HUES48 (cell line): Measurements from ENCODE around the gene TNN.
A peak's percentile ranks its signal among the peaks of the same experiment; 100 is the strongest.

Experiments used
- H3K27ac ChIP-seq: one replicate; pipeline ENCODE4 v1.7.0; 2013; ENCODE audit warnings: low read depth, low read length, inconsistent platforms
- H3K27me3 ChIP-seq: 2 replicates; pipeline ENCODE4 v1.6.1; 2013; ENCODE audit warnings: mild to moderate bottlenecking, low read length; ENCODE audit not compliant: control insufficient read depth, insufficient read depth
- H3K36me3 ChIP-seq: 2 replicates; pipeline ENCODE4 v1.6.1; 2013; ENCODE audit warnings: low read length; ENCODE audit not compliant: control insufficient read depth, insufficient read depth
- H3K4me1 ChIP-seq: 2 replicates; pipeline ENCODE4 v1.6.1; 2013; ENCODE audit warnings: mild to moderate bottlenecking, low read length; ENCODE audit not compliant: control insufficient read depth, insufficient read depth
- H3K4me3 ChIP-seq: 2 replicates; pipeline ENCODE4 v1.5.1; 2013; ENCODE audit warnings: mild to moderate bottlenecking, low read depth, low read length
- H3K9ac ChIP-seq: 2 replicates; pipeline ENCODE4 v1.6.1; 2013; ENCODE audit warnings: mild to moderate bottlenecking, low read depth, low read length, moderate library complexity
- H3K9me3 ChIP-seq: 2 replicates; pipeline ENCODE4 v1.6.1; 2013; ENCODE audit warnings: low read length; ENCODE audit not compliant: control insufficient read depth, insufficient read depth

Gene TNN

DNA sequence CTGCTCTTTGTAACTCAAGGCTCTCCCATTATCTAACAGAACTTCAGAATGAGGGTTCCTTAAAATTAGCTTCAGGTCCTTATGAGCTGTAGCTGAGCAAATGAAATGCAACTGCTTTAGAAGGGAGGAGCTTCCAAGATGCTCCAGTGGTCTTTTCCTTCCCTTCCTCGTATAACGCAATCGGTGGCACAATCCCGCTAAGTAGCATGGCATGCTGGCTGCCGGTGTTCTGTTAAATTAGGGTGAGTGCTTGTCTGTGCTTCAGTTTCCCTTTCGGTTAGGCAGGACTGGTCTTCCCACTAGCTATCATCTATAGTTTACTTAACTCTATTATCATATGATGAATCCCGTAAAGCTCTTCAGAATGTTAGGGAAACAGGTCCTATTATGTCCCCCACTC lies 124.0 kb downstream of the TNN start:
- Histone ChIP-seq H3K9me3 (no peaks in the 10 kb centered on the region), H3K27me3 (peaks cover 21% of the 10 kb centered on the region), H3K27ac (no peak overlapping the region), H3K36me3 (no peaks in the 10 kb centered on the region), H3K4me3 (peak overlapping the region; percentile 82), H3K9ac (no peak overlapping the region), H3K4me1 (peaks cover 6% of the 10 kb centered on the region; the same call in 1 of the 2 replicates)

DNA sequence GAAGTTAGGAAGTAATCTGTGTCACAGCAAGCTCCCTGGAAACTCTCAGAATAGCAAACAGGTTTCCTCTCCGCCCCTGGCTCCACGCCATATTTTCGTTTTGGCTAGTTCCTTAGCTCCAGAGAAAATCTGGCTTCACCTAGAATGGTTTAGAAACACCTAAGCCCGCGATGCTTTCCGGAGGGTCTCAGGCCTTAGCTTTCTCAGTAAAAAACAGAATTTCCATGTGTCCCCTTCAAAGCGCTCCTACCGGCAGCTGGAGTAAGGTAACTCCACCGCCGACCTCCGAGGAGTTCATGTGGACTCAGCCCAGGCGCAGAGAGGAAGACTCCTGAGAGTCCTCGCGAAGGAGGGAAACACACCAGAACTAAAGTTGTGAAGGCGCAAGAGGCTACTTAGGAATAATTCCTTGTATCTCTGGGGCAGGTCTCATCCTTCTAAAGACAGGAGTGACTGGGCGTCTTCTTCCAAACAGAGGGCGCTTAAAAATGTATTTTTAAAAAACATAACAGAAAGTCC lies 124.5 kb downstream of the TNN start:
- no peaks in the 10 kb centered on the region for H3K9me3 ChIP-seq
- no peaks in the 10 kb centered on the region for H3K36me3 ChIP-seq
- H3K9ac ChIP-seq = no peak overlapping the region
- peaks cover 6% of the 10 kb centered on the region; the same call in 1 of the 2 replicates for H3K4me1 ChIP-seq
- H3K27me3 ChIP-seq = peaks cover 21% of the 10 kb centered on the region
- H3K27ac ChIP-seq = peak overlapping the region; percentile 27
- peak overlapping the region; percentile 82 for H3K4me3 ChIP-seq

DNA sequence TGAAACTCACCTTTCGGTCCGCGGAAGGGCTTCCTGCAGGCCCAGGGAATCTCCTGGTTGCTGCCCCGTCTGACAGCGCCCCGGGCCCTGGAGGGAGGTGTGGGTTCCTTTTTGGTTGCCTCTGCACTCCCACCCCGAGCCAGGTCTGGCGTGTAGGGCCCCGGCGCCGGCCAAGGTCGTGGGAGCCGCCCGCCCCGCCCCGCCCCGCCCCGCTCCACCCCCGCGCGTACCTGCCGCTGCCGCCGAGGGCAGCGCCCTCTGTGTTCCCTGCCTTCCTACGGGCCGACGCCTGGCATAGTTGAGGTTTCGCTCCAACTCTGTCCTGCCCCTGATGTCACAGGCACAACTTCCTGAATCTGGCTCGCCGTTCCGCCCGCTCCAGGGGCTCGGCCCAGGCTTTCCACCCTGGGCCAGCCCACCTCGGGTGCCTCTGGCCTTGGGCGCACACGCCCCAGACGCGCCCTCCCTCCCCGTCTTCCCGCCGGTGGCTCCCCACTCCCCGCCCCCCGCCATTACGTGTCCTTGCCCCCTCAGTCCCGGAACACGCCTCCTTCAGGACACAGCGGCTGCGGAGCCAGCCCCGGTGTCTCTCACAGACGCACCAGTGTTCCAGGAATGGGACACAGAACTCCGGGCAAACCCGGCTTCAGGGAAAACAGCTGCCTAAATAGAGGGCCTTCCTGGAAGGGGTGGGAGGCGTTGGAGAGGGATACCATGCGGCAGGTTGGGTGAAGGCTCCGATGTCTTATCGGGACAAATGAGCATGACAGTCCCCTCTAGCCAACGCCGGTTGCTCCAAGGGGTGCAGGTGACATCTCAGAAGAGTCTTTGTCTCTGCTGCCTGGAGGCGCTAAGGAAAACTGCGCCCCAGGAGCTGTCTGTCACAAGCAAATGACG lies 125.2 kb downstream of the TNN start, which contains the start of gene KIAA0040:
TSS of gene KIAA0040 (minus strand) at position 147 of the 897 bp plus-strand sequence. CDS start 31,763 bp downstream, outside the sequence.
- H3K9me3 ChIP-seq = no peaks in the 10 kb centered on the region
- H3K36me3 ChIP-seq = no peaks in the 10 kb centered on the region
- H3K27ac ChIP-seq = peak within 1 kb of the TSS; percentile 27
- H3K27me3 ChIP-seq = peaks cover 21% of the 10 kb centered on the region
- peaks cover 6% of the 10 kb centered on the region; the same call in 1 of the 2 replicates for H3K4me1 ChIP-seq
- no peak within 1 kb of the TSS for H3K9ac ChIP-seq
- H3K4me3 ChIP-seq = peak within 1 kb of the TSS; percentile 82

DNA sequence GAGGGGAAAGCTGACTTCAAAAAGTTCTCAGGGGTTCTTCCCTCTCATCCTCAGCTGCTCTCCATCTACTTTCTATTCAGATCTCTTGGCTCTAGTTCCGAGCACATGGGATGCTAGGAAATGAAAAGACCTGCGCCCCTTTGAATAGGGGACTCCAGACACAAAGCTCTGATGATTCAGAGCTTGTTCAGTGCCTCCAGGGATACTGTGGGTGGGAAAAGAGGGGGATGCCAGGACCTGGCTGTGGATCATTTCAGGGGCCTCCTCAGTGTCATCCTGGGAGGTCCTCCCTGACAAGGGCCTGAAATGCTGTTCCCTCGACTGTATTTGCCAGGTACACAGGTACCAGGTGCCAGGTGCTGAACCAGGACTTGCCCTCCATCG lies 125.9 kb downstream of the TNN start:
- no peak overlapping the region for H3K9ac ChIP-seq
- no peak overlapping the region for H3K27ac ChIP-seq
- no peaks in the 10 kb centered on the region for H3K36me3 ChIP-seq
- H3K4me1 ChIP-seq = peaks cover 6% of the 10 kb centered on the region; the same call in 1 of the 2 replicates
- H3K9me3 ChIP-seq = no peaks in the 10 kb centered on the region
- H3K27me3 ChIP-seq = peaks cover 21% of the 10 kb centered on the region
- H3K4me3 ChIP-seq = peak overlapping the region; percentile 82

DNA sequence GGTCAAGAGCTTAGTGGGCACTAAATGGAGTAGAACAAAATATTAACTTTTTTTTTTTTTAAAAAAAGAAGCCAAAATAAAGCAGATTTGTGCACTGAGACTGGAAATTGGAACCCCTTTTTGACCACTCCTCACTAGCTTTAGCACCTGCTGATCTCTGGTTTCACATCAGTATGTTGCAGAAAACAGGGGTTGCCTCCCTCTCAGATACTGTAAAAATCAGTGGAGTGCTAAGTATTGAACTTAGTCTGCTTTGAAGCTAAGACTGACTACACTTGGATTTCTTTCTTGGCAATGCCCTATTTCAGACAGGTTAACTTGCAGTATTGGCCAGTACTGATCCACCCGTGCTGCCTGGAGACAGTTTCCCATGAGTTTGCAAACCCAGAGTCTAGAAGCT lies 127.6 kb downstream of the TNN start:
- H3K4me1 ChIP-seq = peaks cover 6% of the 10 kb centered on the region; the same call in 1 of the 2 replicates
- no peaks in the 10 kb centered on the region for H3K36me3 ChIP-seq
- H3K27ac ChIP-seq = no peak overlapping the region
- H3K4me3 ChIP-seq = no peak overlapping the region
- H3K27me3 ChIP-seq = peaks cover 21% of the 10 kb centered on the region
- H3K9ac ChIP-seq = no peak overlapping the region
- H3K9me3 ChIP-seq = no peaks in the 10 kb centered on the region

DNA sequence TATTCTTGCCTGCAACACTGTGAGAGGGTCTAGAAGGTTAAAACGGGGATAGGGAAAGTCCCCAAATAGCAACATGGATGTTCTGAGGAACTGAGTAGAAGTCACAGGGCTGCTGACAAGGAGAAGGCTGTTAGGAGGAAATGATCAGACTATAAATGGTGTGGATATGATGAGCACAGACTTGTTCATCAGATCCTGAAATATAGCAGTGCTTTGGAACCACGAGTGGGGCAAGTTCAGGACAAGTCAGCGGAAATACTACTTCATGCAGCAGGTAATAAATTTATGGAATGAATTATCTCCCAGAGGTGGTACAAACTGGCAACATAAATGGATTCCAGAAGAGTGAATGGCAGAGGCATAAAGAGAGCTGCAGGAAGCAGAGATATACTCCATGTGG lies 128.2 kb downstream of the TNN start:
- Histone ChIP-seq H3K36me3 (no peaks in the 10 kb centered on the region), H3K9ac (no peak overlapping the region), H3K4me1 (peaks cover 6% of the 10 kb centered on the region; the same call in 1 of the 2 replicates), H3K27ac (no peak overlapping the region), H3K9me3 (no peaks in the 10 kb centered on the region), H3K27me3 (peaks cover 20% of the 10 kb centered on the region), H3K4me3 (no peak overlapping the region)

DNA sequence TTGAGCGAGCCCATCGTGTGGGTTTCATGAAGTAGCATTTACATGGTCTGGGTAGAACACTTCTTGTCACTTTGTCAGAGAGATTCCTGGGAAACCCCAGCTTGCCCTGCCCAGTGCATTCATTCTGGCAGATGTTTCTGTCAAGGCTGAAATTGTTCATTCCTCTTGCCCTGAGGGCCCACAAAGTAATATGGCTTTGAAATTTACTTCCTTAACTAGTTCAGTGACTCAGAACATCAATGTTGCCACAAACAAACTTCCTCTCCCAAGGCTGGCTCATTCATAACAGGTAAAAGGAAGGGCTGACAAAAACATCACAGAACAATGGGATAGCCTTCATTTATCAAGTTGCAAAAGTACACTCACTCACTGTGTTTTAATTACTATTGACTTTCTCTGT lies 129.9 kb downstream of the TNN start:
- Histone ChIP-seq H3K27me3 (peaks cover 16% of the 10 kb centered on the region), H3K9me3 (no peaks in the 10 kb centered on the region), H3K36me3 (no peaks in the 10 kb centered on the region), H3K27ac (no peak overlapping the region), H3K9ac (no peak overlapping the region), H3K4me3 (no peak overlapping the region), H3K4me1 (no peaks in the 10 kb centered on the region; the same call in 1 of the 2 replicates)
